HUES48 (cell line): Measurements from ENCODE around the gene MAGI3.
"Not testable (repeated sequence)": the region's sequence is repeated elsewhere in the genome, so short reads cannot be mapped to it uniquely, and the experiment has no call there.

ENCODE experiments used
- H3K27ac ChIP-seq: one replicate; pipeline ENCODE4 v1.7.0; 2013; ENCODE audit warnings: low read depth, low read length, inconsistent platforms
- H3K27me3 ChIP-seq: 2 replicates; pipeline ENCODE4 v1.6.1; 2013; ENCODE audit warnings: mild to moderate bottlenecking, low read length; ENCODE audit not compliant: control insufficient read depth, insufficient read depth
- H3K36me3 ChIP-seq: 2 replicates; pipeline ENCODE4 v1.6.1; 2013; ENCODE audit warnings: low read length; ENCODE audit not compliant: control insufficient read depth, insufficient read depth
- H3K4me1 ChIP-seq: 2 replicates; pipeline ENCODE4 v1.6.1; 2013; ENCODE audit warnings: mild to moderate bottlenecking, low read length; ENCODE audit not compliant: control insufficient read depth, insufficient read depth
- H3K4me3 ChIP-seq: 2 replicates; pipeline ENCODE4 v1.5.1; 2013; ENCODE audit warnings: mild to moderate bottlenecking, low read depth, low read length
- H3K9ac ChIP-seq: 2 replicates; pipeline ENCODE4 v1.6.1; 2013; ENCODE audit warnings: mild to moderate bottlenecking, low read depth, low read length, moderate library complexity
- H3K9me3 ChIP-seq: 2 replicates; pipeline ENCODE4 v1.6.1; 2013; ENCODE audit warnings: low read length; ENCODE audit not compliant: control insufficient read depth, insufficient read depth

The MAGI3 gene

GRCh38 chr1:113488576-113489177 is 98.4 kb downstream of the MAGI3 start:
- Histone ChIP-seq H3K27ac (no peak overlapping the region), H3K9ac (no peak overlapping the region), H3K27me3 (no peaks in the 10 kb centered on the region), H3K4me1 (no peaks in the 10 kb centered on the region), H3K36me3 (no peaks in the 10 kb centered on the region), H3K9me3 (no peaks in the 10 kb centered on the region; the same call in 1 of the 2 replicates), H3K4me3 (no peak overlapping the region)

GRCh38 chr1:113490384-113490783 is 100.1 kb downstream of the MAGI3 start:
- H3K27ac ChIP-seq: no peak overlapping the region
- H3K27me3 ChIP-seq: no peaks in the 10 kb centered on the region
- H3K4me1 ChIP-seq: no peaks in the 10 kb centered on the region
- no peak overlapping the region for H3K4me3 ChIP-seq
- no peaks in the 10 kb centered on the region; the same call in 1 of the 2 replicates for H3K9me3 ChIP-seq
- H3K36me3 ChIP-seq: no peaks in the 10 kb centered on the region
- no peak overlapping the region for H3K9ac ChIP-seq

DNA sequence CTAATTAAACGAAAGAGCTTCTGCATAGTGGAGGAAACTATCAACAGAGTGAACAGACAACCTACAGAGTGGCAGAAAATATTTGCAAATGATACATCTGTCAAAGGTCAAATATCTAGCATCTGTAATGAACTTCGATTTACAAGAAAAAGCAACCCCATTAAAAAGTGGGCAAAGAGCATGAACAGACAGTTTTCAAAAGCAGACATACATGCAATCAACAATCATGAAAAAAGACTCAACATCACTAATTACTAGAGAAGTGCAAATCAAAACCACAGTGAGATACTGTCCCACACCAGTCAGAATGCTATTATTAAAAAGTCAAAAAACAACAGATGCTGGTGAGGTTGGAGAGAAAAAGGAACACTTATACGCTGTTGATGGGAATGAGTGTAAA is 103.2 kb downstream of the MAGI3 start:
- Histone ChIP-seq H3K9ac (no peak overlapping the region), H3K9me3 (no peaks in the 10 kb centered on the region; the same call in 1 of the 2 replicates), H3K4me1 (no peaks in the 10 kb centered on the region), H3K4me3 (no peak overlapping the region), H3K36me3 (no peaks in the 10 kb centered on the region), H3K27ac (no peak overlapping the region), H3K27me3 (no peaks in the 10 kb centered on the region)

- no peak overlapping the region for H3K9ac ChIP-seq
- no peak overlapping the region for H3K27ac ChIP-seq
- H3K27me3 ChIP-seq: no peaks in the 10 kb centered on the region
- no peak overlapping the region for H3K4me3 ChIP-seq
- H3K36me3 ChIP-seq: no peaks in the 10 kb centered on the region
- no peaks in the 10 kb centered on the region for H3K9me3 ChIP-seq
- H3K4me1 ChIP-seq: peaks cover 21% of the 10 kb centered on the region
Observed at GRCh38 chr1:113505357-113505756, 115.0 kb downstream of the MAGI3 start.

DNA sequence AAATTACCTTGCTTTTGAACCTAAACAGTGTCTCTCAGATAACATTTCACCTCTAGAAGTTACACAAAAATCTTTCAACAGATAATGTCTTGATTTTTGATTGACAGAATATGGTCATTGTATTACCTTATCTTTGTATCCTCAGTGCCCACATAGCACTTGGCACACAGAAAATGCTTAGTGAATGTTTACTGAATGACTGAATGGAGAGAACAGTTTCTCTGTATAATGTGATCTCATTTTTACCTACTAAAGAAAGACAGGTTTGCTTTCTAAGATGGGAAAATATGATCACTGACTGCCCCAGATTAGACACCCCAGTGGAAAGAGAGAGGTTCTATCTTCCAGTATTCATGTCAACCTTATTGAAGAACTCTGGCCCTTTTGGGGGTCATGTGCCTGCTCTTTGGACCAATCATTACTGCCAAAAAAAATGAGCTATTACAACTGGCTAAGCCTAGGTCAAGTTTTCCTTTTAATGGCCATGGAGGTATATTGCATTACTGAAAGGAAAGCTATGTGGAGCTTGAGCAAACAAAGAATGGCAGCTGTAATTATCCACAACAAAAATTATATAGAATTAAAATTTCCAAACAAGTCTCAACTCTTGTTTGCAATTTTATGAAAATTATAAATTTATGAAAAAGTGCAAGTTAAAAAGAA is 117.4 kb downstream of the MAGI3 start:
- Histone ChIP-seq H3K36me3 (no peaks in the 10 kb centered on the region), H3K27me3 (no peaks in the 10 kb centered on the region), H3K4me3 (no peak overlapping the region), H3K27ac (no peak overlapping the region), H3K9ac (no peak overlapping the region), H3K9me3 (peaks cover 15% of the 10 kb centered on the region; the same call in 1 of the 2 replicates), H3K4me1 (peaks cover 21% of the 10 kb centered on the region)

GRCh38 chr1:113508364-113509164 is 118.2 kb downstream of the MAGI3 start:
- no peak overlapping the region for H3K27ac ChIP-seq
- no peaks in the 10 kb centered on the region for H3K27me3 ChIP-seq
- no peaks in the 10 kb centered on the region for H3K36me3 ChIP-seq
- H3K4me1 ChIP-seq: peaks cover 21% of the 10 kb centered on the region
- no peak overlapping the region for H3K9ac ChIP-seq
- peaks cover 15% of the 10 kb centered on the region; the same call in 1 of the 2 replicates for H3K9me3 ChIP-seq
- H3K4me3 ChIP-seq: no peak overlapping the region

DNA sequence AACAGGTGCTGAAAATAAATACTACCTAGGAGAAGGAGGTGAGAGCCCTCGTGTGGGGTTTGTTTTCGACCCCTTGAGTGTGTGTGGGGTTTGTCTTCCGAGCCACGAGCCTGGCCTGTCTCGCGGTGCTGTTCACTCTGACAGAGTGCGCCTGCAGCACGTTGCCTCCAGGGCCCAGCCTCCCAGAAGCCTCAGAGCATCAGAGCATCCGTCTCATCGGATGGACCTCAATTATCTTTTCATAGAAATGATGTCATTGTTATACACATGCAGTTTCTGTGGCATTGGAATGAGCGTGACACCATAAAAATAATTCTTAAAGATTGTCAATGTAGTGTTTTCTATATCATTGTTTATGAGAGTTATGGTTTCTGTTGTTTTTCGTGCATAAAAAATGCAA is 119.5 kb downstream of the MAGI3 start:
- H3K27me3 ChIP-seq, H3K27ac ChIP-seq, H3K4me3 ChIP-seq, H3K36me3 ChIP-seq, H3K9ac ChIP-seq: not testable (repeated sequence)
- peaks cover 15% of the 10 kb centered on the region; the same call in 1 of the 2 replicates for H3K9me3 ChIP-seq
- H3K4me1 ChIP-seq: peaks cover 21% of the 10 kb centered on the region

DNA sequence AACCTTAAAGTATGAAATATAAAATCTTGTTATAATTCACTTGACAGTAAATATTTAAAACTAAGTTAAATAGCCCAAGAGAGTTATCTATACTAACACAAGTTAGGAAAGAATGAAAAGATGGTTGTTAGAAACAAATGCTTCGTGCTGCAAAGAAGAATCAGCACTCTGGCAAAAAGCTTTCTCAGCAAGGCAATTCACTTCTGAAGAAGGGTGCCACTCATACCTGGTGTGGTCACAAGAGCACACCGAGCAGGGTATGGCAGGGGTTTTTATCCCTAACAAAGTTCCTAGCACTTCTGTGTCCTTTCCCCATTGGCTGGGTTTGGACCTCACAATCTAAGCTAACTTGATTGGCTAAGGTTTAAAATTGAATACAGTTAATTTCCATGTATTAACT is 121.0 kb downstream of the MAGI3 start:
- Histone ChIP-seq H3K9me3 (peaks cover 15% of the 10 kb centered on the region; the same call in 1 of the 2 replicates), H3K36me3 (no peaks in the 10 kb centered on the region), H3K27ac (no peak overlapping the region), H3K4me1 (peaks cover 12% of the 10 kb centered on the region), H3K27me3 (no peaks in the 10 kb centered on the region), H3K9ac (no peak overlapping the region), H3K4me3 (no peak overlapping the region)

DNA sequence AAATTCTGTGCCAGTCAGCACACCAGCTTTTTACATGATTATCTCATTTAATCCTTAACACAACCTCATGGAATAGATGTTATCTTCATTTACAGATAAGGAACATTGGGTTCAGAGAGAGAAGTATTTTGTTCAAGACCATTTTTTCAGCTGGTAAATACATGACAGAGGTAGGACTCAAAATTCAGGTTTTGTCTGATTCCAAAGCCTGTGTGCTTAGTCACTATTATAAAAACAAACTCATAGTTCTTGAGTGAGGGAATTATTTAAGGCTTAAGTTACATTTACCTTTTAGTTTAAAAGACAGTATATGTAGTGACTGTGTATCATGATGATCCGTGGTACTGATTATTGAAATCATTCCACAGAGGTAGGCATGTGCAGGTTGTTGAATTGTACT is 125.2 kb downstream of the MAGI3 start:
- no peak overlapping the region for H3K9ac ChIP-seq
- H3K36me3 ChIP-seq: no peaks in the 10 kb centered on the region
- H3K27me3 ChIP-seq: no peaks in the 10 kb centered on the region
- no peak overlapping the region for H3K4me3 ChIP-seq
- H3K9me3 ChIP-seq: peaks cover 15% of the 10 kb centered on the region; the same call in 1 of the 2 replicates
- no peak overlapping the region for H3K27ac ChIP-seq
- H3K4me1 ChIP-seq: no peaks in the 10 kb centered on the region

- H3K4me1 ChIP-seq: no peaks in the 10 kb centered on the region
- no peaks in the 10 kb centered on the region for H3K27me3 ChIP-seq
- no peaks in the 10 kb centered on the region for H3K36me3 ChIP-seq
- H3K9me3 ChIP-seq: no peaks in the 10 kb centered on the region
- no peak overlapping the region for H3K9ac ChIP-seq
- H3K27ac ChIP-seq: no peak overlapping the region
- H3K4me3 ChIP-seq: no peak overlapping the region
Observed at GRCh38 chr1:113517346-113517745, 127.0 kb downstream of the MAGI3 start.

DNA sequence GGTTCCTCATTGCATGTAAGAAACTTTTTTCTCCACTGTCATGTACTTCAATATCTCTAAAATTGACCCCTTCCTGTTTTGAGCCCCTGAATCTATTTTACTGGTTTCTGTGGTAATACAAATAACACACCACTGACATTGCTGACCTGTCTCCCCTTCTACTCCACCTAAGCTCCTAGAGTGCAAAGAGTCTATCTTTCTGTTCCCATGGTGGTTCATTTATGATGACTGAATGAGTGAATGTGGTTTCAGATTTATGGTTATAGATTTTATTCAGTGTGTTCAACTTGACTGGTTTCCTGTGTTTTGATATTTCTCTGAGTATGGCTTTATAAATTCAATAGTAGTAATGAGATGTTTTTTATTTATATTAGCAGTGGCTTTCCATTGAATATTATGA is 127.7 kb downstream of the MAGI3 start:
- H3K4me3 ChIP-seq: no peak overlapping the region
- H3K27ac ChIP-seq: no peak overlapping the region
- no peaks in the 10 kb centered on the region for H3K27me3 ChIP-seq
- H3K9ac ChIP-seq: no peak overlapping the region
- H3K9me3 ChIP-seq: no peaks in the 10 kb centered on the region
- no peaks in the 10 kb centered on the region for H3K4me1 ChIP-seq
- no peaks in the 10 kb centered on the region for H3K36me3 ChIP-seq
